ENCODE results near the gene SERPINE1.

SERPINE1 gene

DNA sequence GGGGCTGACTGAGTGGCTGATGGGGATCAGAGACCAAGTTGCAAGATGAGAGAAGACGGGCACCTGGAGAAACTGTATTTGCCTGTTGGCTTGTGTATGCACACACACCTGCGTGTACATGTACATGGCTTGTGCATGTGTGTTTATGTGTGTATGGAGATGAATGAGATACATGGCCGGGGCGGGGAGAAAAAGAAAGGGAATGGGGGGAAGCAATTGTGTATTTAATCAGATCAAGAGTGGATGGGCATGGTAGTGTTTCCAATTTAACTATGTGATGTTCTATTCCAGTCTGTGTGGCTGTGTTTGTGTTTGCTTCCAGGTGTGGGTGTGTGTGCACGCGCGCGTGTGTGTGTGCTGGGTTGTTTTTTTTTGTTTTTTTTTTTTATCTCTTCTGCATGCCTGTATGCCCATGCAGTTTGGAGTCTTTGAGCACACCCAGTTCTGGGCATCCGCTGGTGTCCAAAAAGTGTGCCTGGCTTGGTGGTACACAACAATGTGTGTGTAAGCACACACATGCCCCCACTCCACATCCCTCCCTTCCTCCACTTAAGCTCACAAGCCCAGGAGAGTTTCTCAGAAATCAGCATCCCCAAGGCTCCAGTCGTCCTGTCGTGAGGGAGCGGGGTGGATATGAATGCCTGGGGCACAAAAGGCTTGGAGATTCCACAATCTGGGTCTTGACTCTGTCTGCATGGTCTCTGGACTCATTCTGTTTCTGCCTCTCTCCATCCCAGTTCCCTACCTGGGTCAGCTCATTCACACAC lies 40.9 kb downstream of the SERPINE1 start:
- Histone ChIP-seq H3K36me3 (ENCODE audit: control insufficient read depth, low read length) (no peaks in the 10 kb centered on the region), H4K20me1 (ENCODE audit: control insufficient read depth, insufficient read depth, low read depth, low read length) (peaks cover 35% of the 10 kb centered on the region), H3F3A (ENCODE audit: control insufficient read depth, insufficient read depth) (peaks cover 7% of the 10 kb centered on the region; the same call in 1 of the 2 replicates), H3K9me2 (replicated peaks; ENCODE audit: control insufficient read depth, low read length) (no peaks in the 10 kb centered on the region), H3K27me3 (ENCODE audit: control insufficient read depth, low read length) (peaks cover 69% of the 10 kb centered on the region), H3K4me1 (ENCODE audit: control insufficient read depth, low read length) (peaks cover 58% of the 10 kb centered on the region), H3K9me3 (ENCODE audit: control insufficient read depth, insufficient read depth, low read length) (no peaks in the 10 kb centered on the region), H3K4me2 (ENCODE audit: low read length) (no peak overlapping the region), H3K79me2 (ENCODE audit: control insufficient read depth, low read length) (peaks cover 12% of the 10 kb centered on the region), H3K27ac (ENCODE audit: low read depth, low read length) (no peak overlapping the region), H3K4me3 (ENCODE audit: low read length) (no peak overlapping the region)
- TF ChIP-seq, protein P1, sequence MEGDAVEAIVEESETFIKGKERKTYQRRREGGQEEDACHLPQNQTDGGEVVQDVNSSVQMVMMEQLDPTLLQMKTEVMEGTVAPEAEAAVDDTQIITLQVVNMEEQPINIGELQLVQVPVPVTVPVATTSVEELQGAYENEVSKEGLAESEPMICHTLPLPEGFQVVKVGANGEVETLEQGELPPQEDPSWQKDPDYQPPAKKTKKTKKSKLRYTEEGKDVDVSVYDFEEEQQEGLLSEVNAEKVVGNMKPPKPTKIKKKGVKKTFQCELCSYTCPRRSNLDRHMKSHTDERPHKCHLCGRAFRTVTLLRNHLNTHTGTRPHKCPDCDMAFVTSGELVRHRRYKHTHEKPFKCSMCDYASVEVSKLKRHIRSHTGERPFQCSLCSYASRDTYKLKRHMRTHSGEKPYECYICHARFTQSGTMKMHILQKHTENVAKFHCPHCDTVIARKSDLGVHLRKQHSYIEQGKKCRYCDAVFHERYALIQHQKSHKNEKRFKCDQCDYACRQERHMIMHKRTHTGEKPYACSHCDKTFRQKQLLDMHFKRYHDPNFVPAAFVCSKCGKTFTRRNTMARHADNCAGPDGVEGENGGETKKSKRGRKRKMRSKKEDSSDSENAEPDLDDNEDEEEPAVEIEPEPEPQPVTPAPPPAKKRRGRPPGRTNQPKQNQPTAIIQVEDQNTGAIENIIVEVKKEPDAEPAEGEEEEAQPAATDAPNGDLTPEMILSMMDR (IDR thresholded peaks at IDR 0.05; ENCODE audit: low read depth, low read length, poor library complexity, severe bottlenecking): no peak
- TF ChIP-seq EZH2phosphoT487 (IDR thresholded peaks at IDR 0.05; ENCODE audit: borderline replicate concordance, low read length): no peak

DNA sequence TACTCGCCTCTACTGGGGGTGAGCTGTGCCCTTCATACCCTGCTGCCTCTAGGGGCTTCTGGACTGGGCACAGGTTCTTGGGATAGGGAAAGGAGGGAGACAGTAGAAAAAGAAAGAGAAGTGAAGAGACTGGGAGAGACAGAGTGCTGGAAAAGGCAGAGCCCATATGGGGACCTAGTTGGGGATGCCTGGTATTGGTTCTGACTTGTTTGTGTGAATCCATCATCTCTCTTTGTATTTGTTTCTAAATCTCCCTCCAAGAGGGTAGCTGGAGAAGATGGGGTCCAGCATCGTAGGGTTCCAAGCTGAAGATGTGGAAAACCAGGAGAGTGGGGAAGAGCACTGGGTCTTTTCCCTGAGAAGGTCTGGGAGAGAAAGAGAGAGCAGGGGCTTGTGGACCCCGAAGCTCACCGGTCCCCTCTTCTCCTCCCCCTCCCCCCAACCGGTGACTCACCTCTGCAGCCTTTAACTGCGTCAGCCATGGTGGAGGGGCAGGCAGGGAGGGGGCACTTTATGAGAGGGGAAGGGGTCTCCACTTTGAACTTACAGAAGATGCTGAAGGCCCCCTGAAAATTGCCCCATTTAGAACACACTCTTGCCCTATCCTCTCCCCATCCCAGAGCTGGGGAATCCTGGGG lies 41.6 kb downstream of the SERPINE1 start:
- Histone ChIP-seq H3K36me3 (ENCODE audit: control insufficient read depth, low read length) (no peaks in the 10 kb centered on the region), H3F3A (ENCODE audit: control insufficient read depth, insufficient read depth) (peaks cover 7% of the 10 kb centered on the region; the same call in 1 of the 2 replicates), H3K9me2 (replicated peaks; ENCODE audit: control insufficient read depth, low read length) (no peaks in the 10 kb centered on the region), H3K27me3 (ENCODE audit: control insufficient read depth, low read length) (peaks cover 73% of the 10 kb centered on the region), H3K4me1 (ENCODE audit: control insufficient read depth, low read length) (peaks cover 56% of the 10 kb centered on the region), H3K4me2 (ENCODE audit: low read length) (no peak overlapping the region), H3K27ac (ENCODE audit: low read depth, low read length) (no peak overlapping the region), H3K4me3 (ENCODE audit: low read length) (no peak overlapping the region), H3K79me2 (ENCODE audit: control insufficient read depth, low read length) (peaks cover 12% of the 10 kb centered on the region), H3K9me3 (ENCODE audit: control insufficient read depth, insufficient read depth, low read length) (no peaks in the 10 kb centered on the region), H4K20me1 (ENCODE audit: control insufficient read depth, insufficient read depth, low read depth, low read length) (peaks cover 35% of the 10 kb centered on the region)
- TF ChIP-seq, protein P1 (IDR thresholded peaks at IDR 0.05; ENCODE audit: low read depth, low read length, poor library complexity, severe bottlenecking): no peak
- no peak for TF ChIP-seq EZH2phosphoT487 (IDR thresholded peaks at IDR 0.05; ENCODE audit: borderline replicate concordance, low read length)

DNA sequence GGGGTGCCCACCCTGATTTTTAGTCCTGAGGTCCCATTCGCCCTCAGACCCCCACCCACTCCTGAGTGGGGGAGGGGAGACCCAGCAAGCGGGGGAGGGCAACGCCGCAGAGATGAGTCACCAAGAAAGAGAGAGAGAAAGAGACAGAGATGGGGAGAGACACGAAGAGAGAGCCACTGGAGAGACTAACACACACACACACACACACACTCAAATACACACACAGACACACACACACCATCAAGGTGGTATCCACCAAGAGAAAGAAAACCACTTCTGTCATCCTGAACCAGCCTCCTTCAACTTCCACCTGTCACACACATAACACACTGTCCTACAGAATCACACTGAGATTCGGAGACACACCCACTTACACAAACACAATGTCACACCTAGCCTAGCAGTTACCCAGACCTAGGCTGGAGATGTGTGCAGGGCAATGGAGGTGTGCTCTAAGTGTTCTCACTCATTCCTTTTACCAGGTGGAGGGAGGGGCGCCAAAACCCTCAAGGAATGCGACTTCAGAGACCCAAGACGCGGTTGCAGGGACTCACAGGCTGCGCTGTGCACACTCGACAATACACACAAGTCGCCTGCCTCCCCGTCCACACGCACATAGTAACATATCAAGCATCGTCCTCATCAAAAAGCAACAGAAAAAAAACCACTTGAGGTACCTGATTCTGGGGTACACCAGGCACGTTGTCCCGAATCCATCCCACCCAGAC lies 42.4 kb downstream of the SERPINE1 start:
- Histone ChIP-seq H4K20me1 (ENCODE audit: control insufficient read depth, insufficient read depth, low read depth, low read length) (peaks cover 34% of the 10 kb centered on the region), H3K27ac (ENCODE audit: low read depth, low read length) (no peak overlapping the region)

More for the DNA sequence above, 42.4 kb downstream of the SERPINE1 start:
- H3K4me1 ChIP-seq (ENCODE audit: control insufficient read depth, low read length): peaks cover 55% of the 10 kb centered on the region
- peaks cover 7% of the 10 kb centered on the region; the same call in 1 of the 2 replicates for H3F3A ChIP-seq (ENCODE audit: control insufficient read depth, insufficient read depth)
- H3K9me3 ChIP-seq (ENCODE audit: control insufficient read depth, insufficient read depth, low read length): no peaks in the 10 kb centered on the region
- H3K27me3 ChIP-seq (ENCODE audit: control insufficient read depth, low read length): peaks cover 75% of the 10 kb centered on the region
- H3K36me3 ChIP-seq (ENCODE audit: control insufficient read depth, low read length): no peaks in the 10 kb centered on the region
- TF ChIP-seq, protein P1 (IDR thresholded peaks at IDR 0.05; ENCODE audit: low read depth, low read length, poor library complexity, severe bottlenecking): no peak
- no peak for TF ChIP-seq EZH2phosphoT487 (IDR thresholded peaks at IDR 0.05; ENCODE audit: borderline replicate concordance, low read length)
- H3K4me2 ChIP-seq (ENCODE audit: low read length): peak overlapping the region; percentile 9; the same call in 1 of the 2 replicates
- no peaks in the 10 kb centered on the region for H3K9me2 ChIP-seq (replicated peaks; ENCODE audit: control insufficient read depth, low read length)
- H3K79me2 ChIP-seq (ENCODE audit: control insufficient read depth, low read length): peaks cover 6% of the 10 kb centered on the region
- no peak overlapping the region for H3K4me3 ChIP-seq (ENCODE audit: low read length)

Measured in DOHH2 (cell line).